Measurements from ENCODE around the gene ATP2C1.
"Not testable (repeated sequence)": the region's sequence is repeated elsewhere in the genome, so short reads cannot be mapped to it uniquely, and the experiment has no call there.

Gene ATP2C1

DNA sequence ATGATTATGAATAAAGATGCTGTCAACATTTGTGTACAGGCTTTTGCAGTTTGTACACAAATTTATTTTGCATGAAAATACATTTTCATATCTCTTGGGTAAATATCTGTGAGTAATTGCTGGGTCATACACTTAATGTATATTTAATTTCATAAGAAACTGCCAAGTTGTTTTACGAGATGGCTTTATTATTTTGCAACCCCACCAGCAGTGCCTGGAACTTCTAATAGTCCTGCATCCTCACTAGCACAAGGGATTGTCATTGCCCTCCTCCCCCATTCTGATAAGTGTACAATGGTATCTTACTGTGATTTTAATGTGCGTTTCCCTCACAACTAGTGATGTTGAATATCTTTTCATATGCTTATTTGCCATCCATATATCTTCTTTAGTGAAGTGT lies 87.6 kb downstream of the ATP2C1 start:
- no peak for DNase-seq (ENCODE audit: low spot score)

- DNase-seq (ENCODE audit: low spot score), result no peak
These were observed 96.4 kb downstream of the ATP2C1 start for GRCh38 chr3:130990282-130990681.

- no peak for DNase-seq (ENCODE audit: low spot score)
These were observed 97.2 kb downstream of the ATP2C1 start for GRCh38 chr3:130991126-130991525.

GRCh38 chr3:130992344-130992743 lies 98.5 kb downstream of the ATP2C1 start:
- no peak for DNase-seq (ENCODE audit: low spot score)

- no peak for DNase-seq (ENCODE audit: low spot score)
These were observed 103.4 kb downstream of the ATP2C1 start for GRCh38 chr3:130997289-130997688.

DNA sequence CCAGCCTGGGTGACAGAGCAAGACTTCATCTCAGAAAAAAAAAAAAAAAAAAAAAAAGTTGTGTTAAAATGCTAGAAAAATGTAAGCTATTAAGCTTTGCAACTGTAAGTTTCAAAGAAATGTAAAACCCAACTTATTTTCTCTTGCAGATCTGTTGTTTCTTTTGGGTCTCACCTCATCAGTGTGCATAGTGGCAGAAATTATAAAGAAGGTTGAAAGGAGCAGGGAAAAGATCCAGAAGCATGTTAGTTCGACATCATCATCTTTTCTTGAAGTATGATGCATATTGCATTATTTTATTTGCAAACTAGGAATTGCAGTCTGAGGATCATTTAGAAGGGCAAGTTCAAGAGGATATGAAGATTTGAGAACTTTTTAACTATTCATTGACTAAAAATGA lies 107.2 kb downstream of the ATP2C1 start:
- no peak for DNase-seq (ENCODE audit: low spot score)

DNA sequence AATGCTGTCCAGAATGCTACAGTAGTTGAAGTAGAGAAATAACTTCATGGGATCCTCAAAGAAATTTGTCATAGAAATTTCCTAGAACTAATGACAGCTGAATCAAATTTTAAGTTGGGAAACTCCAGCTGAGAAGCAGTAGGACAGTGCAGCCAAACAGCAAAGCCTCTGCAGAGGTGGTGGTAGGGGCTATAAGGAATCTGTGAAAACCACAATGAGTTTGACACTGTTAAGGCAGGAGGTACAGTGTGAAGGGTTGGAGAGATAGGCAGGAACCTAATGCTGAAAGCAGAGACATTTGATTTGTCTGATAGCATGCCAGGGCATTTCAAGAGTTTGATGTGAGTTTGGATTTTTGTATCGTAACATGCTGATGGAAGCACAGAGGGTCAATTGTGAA lies 110.7 kb downstream of the ATP2C1 start:
- no peak for DNase-seq (ENCODE audit: low spot score)

- DNase-seq (ENCODE audit: low spot score), result no peak
These were observed 113.4 kb downstream of the ATP2C1 start for GRCh38 chr3:131007256-131007655.

DNA sequence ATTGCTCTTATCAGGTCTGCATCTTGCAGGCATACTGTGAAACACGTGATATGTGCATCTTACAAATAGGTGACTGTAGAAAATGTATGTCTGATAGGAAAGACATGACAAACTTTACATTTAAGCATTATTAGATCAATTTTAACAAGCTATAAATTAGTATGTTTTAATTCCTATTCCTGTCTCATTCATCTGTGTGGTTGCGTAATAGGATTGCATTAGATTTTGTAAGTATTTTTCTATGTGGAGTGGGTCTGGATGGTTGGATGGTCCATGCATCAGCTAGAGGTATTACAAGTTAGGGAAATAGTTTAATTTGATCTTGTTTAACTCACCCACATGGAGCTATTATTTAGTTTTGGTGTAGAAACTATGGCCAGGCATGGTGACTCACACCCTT lies 113.9 kb downstream of the ATP2C1 start:
- DNase-seq (ENCODE audit: low spot score), result no peak

DNA sequence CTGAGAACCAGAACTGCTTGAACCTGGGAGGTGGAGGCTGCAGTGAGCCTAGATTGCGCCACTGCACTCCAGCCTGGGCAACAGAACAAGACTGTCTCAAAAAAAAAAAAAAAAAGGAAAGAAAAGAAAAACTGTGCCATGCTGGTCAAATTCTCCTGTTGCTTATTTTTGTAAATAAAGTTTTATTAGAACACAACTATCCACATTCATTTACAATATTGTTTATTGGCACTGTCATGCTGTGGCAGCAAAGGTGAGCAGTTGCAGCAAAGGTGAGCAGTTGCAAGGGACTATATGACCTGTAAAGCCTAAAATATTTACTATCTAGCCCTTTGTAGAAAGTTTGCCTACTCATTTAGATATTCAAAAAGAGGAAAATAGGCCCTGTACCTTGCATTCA lies 114.4 kb downstream of the ATP2C1 start:
- DNase-seq (ENCODE audit: low spot score), result no peak

- no peak for DNase-seq (ENCODE audit: low spot score)
These were observed 115.8 kb downstream of the ATP2C1 start for GRCh38 chr3:131009698-131010097.

DNA sequence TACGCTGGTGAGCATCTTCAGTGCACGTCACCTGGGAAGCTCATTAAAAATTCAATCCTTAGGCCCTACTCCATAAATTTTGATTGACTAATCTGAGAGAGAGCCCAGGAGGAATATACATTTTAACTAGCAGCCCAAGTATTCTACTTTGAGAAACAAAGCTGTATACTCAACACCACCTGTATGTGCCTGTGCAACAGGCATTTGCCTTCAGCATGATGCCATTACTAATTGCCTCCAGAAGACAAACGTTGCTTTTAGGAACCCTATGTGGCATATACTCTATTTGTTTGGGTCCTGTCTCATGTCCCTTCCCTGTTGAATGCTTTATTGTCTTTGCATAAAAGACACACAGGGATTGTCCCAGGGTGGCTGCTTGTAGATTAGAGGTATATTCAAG lies 125.1 kb downstream of the ATP2C1 start:
- no peak for DNase-seq (ENCODE audit: low spot score)

DNA sequence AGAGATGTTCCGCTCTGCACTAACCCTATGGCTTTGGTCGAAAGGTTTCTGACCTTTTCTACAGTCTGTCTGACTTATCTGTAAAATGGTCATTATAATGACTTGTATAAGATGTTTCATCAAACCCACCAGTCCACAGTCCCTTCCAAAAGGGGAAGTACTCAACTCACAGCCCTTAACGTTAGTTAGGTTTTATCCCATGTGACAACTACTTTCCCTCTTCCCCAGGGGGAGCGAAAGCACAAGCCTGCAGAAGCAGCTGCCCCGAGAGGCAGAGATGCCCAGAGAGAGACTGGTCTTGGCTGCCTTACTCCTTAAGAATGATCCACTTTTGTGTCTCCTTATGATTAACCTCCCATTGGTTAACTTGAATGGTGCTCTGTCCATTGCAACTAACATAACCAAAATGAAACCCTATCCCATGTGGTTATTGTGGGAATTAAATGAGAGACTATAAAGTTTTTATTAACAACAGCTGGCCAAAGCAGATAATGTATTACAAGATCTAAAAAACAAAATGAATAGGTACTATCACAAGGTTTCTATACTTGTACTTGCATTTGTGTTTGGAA lies 126.3 kb downstream of the ATP2C1 start:
- peak; percentile 10 for DNase-seq (ENCODE audit: low spot score)

DNA sequence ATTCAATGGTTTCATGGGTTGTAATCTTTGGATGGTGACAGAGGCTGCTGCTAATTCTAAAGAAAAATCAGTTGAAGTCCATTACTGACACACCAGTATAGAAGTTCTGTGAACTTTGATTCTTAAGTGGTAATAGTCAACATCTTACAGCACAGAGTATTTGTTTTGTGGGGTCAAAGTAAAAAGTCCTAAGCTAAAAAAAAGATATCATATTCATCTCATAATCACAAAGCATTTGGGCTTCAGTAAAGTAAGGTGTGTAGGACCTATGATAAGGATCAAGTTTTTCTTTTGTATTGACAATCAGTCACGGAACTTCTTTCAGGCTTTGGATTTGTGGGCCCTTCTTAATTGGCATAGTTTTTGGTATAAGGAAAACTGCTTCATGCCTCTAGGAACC lies 131.7 kb downstream of the ATP2C1 start:
- DNase-seq (ENCODE audit: low spot score), result no peak

- DNase-seq (ENCODE audit: low spot score), result peak; percentile 88
These were observed 132.7 kb downstream of the ATP2C1 start, which contains the start of the genes ASTE1 and NEK11 for GRCh38 chr3:131026321-131027151. ASTE1 (minus strand) TSS chr3:131026825; CDS start chr3:131025306, 1,519 bp downstream. NEK11 (plus strand) TSS chr3:131026877; CDS start chr3:131029709, 2,832 bp downstream.

GRCh38 chr3:131028844-131029243 lies 135.0 kb downstream of the ATP2C1 start:
- no peak for DNase-seq (ENCODE audit: low spot score)

DNA sequence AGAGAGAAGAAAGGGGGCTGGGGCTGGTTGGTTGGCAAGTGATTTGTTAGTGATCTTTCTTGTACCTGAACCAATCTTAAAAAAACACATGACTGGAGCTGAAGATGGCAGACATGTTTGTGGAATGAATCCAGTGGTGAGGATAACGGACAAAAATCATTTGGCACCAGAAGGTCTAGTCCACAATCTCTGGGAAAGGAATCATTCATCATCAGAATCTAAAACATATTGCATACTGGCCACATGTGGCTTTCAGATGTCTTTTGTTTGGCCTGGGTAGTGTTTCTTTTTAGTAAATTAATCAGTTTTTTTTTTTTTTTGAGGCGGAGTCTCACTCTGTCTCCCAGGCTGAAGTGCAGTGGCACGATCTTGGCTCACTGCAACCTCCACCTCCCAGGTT lies 137.8 kb downstream of the ATP2C1 start:
- no peak for DNase-seq (ENCODE audit: low spot score)

DNA sequence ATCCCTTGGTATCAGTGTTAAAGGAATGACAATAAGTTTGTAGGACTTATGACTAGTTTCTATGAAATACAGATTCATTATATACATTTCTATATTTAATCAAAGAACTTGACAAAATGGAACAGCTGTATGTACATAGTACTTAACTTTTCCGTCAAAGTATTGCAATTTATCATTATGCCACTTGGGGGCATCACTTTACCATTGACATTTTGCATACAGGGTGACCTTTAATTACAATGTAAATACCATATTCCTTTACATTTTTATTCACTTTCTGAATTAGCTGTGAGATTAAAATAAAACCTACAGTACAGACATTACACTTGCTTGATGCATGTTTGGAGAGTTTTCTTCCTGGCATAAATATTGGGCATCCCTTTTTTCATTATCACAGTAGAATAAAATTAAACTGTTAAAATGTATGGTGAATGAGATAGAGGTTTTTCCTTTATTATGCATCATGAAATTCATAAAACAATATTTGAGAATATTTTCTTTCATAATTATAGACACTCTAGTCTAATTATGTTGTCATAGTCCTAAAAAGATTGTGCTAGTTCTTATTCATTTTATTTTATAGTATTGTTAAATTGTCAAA lies 139.7 kb downstream of the ATP2C1 start:
- DNase-seq (ENCODE audit: low spot score), result peak; percentile 41

GRCh38 chr3:131036200-131036816 lies 142.4 kb downstream of the ATP2C1 start:
- DNase-seq (ENCODE audit: low spot score), result no peak

DNA sequence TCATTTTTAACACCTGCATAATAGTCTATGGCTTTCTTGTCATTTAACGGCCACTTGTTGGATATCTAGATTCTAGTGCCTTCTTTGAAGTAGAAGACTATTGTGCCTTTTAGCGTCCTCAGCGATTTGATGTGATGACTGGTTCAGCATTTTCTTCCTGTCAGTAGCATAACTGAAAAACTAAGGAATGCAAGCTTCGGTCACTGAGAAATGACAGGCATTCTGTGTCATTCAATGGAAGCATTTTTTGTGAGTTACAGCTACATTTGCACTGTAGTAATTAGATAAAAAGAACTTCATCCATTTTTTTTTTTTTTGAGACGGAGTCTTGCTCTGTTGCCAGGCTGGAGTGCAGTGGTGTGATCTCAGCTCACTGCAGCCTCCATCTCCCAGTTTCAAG lies 143.1 kb downstream of the ATP2C1 start:
- no peak for DNase-seq (ENCODE audit: low spot score)

DNA sequence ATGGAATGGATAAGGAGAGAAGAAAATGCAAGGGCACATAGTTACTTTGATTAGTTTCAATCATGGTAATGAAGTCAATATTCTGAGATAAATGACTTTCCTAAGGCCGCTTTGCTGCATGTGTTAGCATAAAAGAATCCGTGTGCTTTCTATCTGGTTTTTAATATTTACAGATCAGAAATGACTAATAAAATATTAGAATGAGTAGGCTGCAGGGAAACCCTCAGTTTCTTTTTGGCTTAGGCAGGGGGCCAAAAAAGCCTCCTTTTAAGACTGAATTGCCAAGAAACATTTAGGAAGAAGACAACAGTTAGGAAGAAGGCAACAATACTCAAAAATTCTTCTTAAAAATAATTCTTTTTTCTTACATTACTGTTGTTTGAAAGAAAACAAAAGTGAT lies 144.4 kb downstream of the ATP2C1 start:
- DNase-seq (ENCODE audit: low spot score), result no peak

DNA sequence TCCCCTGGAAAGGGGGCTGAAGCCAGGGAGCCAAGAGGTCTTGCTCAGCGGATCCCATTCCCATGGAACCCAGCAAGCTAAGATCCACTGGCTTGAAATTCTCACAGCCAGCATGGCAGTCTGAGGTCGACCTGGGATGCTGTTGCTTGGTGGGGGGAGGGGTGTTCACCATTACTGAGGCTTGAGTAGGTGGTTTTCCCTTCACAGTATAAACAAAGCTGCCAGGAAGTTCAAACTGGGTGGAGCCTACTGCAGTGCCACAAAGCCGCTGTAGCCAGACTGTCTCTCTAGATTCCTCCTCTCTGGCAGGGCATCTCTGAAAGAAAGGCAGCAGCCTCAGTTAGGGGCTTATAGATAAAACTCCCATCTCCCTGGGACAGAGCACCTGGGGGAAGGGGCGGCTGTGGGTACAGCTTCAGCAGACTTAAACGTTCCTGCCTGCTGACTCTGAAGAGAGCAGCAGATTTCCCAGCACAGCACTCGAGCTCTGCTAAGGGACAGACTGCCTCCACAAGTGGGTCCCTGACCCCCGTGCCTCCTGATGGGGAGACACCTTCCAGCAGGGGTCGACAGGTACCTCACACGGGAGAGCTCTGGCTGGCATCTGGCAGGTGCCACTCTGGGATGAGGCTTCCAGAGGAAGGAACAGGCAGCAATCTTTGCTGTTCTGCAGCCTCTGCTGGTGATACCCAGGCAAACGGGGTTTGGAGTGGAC lies 148.5 kb downstream of the ATP2C1 start:
- not testable (repeated sequence) for DNase-seq (ENCODE audit: low spot score)
